Fibroblast of gingiva (primary cell): ENCODE measurements around the gene LAP3.
"Not testable (repeated sequence)": the region's sequence is repeated elsewhere in the genome, so short reads cannot be mapped to it uniquely, and the experiment has no call there.

Source experiments
- DNase-seq: peaks from one replicate; pipeline ENCODE4 v3.0.0-alpha.2; 2011; ENCODE audit warnings: low read depth

LAP3 gene

GRCh38 chr4:17562157-17562556 is 14.8 kb upstream of the LAP3 start:
- no peak for DNase-seq

DNA sequence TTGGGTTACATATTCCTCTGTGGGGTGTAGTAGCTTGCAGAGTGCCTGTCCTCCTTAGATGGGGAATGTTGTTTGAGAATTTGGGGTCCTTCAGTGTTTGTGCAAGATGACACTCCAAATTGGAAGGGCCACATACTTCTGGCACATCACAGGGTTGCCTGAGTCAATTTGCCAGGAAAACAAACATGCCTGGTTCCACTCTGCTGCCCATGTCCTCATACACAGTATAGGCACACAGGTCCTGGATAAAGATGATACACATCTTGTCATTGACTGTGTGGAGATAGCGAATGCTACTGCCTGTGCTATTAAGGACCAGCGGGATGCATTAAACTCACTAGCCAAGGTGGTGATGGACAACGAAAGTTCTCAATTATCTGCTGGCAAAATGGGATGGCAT is 11.2 kb upstream of the LAP3 start:
- DNase-seq: no peak

DNA sequence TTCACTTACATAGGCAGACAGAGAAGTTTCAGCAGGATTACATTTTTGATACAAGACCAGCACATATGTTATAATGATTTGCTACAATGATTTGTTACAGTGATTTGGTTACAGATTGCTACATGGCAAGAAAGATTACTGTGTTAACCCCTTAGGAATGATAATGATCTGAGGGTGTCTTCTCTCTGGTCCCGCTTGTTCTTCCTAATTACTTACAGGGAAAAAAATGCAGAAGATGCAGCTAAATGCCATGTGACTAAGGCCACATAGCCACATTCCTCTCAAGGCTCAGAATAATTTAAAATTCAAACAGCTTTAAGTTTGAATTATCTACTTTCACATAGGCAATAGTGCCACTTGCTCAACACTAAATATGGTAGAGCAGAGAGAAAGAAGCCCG is 9.7 kb upstream of the LAP3 start:
- DNase-seq: peak; percentile 52

DNA sequence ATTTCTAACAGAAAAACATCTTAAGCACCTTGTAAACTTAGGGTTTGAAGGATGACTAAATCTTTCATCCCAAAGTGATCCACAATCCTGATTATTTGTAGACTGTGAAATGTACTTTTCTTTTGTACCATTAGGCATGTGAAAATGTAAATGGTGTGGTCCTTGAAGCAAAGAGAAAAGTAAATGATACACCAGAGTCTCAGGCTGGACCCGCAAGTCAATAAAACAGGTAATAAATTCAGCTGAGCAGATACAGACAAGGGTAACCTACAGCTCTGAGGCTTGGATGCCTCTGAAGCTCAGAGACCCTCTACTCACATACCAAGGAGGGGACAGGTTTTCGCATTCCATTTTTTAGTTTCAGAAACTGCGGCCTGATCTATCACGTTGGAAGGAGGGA is 2.8 kb upstream of the LAP3 start:
- no peak for DNase-seq

GRCh38 chr4:17575177-17575576 is 1.8 kb upstream of the LAP3 start:
- not testable (repeated sequence) for DNase-seq

DNA sequence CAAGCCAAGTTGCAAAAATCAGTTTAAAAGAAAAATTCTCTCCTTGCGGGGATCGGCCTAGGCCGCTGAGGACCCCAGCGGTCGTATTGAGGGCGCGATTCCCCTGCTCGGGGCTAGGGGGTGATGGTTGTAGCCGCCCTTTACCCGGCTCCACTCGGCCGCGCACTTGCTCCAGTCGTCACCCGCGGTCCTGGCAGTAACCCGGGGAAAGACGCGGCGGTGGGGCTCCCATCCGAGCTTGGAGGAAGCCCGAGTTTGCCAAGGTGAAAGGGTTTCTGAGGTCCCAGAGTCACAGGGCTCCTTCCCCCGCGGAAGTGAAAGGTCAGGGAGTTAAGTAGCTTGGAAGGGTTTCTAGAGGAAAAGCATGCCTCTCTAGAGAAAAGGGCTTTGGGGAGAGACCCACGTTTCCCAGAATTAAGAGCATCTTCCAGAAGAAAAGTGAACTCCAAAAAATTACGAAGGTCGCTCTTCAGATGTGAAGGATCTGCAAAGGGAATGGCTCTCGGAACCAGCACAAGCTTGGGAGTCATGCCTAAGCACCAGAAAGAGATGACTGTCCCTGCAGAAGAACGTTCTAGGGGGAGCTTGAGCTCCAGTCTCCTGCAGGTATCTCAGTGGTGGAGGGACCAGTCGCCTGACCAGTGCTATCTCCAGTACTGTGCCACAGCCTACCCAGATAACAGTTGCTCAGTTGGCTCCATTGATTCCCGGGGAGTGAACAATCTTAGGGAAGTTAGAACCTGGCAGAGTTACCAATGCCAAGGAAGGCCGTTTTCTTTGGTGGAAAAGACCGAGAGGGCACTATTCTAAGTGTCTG is 875 bp downstream of the LAP3 start:
- peak; percentile 14 for DNase-seq

DNA sequence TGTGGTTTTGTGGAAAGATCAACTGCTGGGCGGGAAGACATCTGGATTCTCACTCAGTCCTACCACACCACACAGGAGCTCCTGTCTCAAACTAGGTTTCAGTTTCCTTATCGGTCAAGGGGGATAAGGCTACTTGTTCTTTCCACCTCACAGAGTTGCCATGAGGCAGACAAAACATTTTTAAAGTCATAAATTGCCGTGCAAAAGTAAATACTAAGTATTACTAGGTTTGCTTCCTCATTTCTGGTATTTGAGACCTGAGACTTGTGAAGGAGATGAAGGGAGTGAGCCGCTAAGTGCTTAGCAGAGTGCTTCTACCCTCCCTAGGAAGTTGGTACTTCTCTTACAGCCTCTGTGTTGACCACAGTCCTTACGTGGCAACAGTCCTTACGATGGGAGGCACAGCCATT is 1.5 kb downstream of the LAP3 start:
- DNase-seq: no peak

- DNase-seq: peak; percentile 31
Observed at GRCh38 chr4:17580969-17581368, 4.0 kb downstream of the LAP3 start.

GRCh38 chr4:17583276-17583675 is 6.3 kb downstream of the LAP3 start:
- DNase-seq: no peak

GRCh38 chr4:17583941-17584340 is 6.9 kb downstream of the LAP3 start:
- no peak for DNase-seq

GRCh38 chr4:17584521-17585213 is 7.7 kb downstream of the LAP3 start:
- DNase-seq: no peak

DNA sequence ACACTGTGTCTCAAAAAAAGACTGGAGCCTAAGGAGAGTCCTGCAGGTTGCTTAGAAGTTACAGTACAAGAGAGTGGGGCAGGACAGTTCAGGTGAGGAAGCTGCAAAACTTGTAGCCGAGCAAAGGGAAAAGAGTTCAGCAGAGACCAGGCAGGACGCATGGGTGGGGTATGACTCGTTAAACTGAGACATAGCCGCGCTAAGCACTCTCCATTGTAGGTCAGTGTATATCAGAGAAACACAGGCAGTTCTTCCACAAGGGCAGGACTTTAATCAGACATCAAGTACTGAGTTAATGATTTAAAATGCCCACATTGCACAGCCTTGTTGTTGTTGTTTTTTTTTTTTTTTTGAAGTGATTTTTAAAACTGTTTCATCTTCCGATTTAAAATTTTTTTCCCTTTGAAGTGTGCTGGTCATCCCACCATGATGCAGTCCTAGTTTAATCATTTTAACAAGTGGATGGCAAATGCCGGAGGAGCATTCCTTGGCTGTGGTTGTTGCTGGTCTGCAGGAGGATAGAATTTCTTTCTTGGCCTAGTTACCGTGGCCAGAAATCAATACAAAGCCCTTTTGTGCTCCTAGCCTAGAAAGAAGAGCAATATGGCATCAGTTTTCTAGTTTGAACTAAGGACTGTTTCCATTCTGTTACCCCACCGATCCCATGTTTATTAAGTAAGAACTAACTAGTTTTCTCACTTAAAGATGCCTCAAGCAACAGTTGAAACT is 10.3 kb downstream of the LAP3 start:
- DNase-seq: peak; percentile 42

DNA sequence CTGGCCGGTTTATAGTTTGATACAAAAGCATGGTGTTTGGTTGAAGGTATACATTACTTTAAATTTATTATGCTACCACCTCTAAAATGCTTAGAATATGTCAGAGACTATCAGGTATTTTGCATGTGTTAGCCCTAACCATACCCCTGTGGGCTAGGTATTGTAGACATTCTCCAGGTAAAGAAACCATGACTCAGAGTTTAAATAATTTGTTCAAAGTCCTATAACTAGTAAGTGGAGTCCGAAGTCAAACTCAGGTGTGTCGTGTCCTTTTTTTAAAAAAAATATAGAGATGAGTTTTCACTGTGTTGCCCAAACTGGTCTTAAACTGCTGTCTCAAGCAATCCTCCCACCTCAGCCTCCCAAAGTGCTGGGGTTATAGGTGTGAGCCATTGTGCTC is 12.4 kb downstream of the LAP3 start:
- no peak for DNase-seq

DNA sequence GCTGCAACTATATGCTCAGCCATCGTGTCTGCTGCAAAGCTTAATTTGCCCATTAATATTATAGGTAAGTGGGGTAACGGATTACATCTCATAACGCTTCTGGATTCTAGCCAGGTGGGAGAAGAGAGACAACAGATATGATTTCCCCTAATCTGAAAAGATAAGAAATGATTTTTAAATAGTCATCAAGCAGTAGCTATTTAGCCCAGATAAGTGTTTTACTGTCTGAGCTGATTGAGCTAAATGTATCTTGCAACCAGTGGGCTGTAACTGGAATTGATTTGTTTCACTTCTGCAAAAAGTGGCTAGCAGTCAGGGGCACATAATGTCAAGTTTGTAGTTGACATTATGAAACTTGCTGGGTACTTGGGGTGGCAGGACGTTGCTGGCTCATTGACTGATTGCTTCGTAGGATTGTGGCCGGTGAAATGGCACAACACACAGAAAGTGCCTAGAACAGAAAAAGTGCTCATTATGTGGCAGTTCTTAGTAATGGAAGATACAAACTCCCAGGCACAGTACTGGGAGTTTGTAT is 18.5 kb downstream of the LAP3 start:
- DNase-seq: no peak

- DNase-seq: no peak
Observed at GRCh38 chr4:17597517-17597916, 20.5 kb downstream of the LAP3 start.

DNA sequence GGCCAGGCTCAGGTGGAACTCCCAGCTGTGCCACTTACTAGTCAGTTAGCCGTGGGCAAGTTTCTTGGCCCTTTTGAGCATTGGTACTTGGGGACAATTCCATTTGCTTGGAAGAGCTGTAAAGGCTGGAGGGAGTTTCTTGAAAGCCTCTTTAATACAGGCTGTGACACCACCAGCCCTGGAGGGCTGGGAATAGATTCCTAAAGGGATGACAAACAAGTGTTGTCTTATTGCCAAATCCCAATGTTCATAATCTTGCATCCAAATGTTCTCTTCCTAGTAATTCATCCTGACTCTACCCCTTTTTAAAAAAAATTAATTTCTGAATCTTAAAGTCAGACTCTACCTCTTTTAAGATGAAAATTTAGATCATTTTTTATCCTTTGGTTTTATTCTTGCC is 22.8 kb downstream of the LAP3 start:
- DNase-seq: no peak

DNA sequence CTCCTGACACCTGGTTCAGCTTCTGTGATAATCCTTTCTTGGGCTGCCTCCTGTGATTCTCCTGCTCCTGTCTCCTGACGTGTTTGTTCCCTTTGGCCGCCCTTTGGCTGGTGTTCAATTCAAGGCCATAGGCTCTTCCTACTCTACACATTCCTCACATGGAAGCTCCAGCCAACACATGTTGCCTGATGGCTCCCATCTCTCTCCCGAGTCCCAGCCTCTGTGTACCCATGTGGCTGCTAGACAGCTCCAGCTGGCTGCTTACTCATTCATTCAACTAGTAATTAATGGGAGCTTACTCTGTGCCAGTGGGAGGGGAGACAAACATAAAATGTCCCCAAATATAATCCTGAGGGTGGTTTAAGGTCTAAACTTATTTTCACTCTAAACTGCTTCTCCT is 28.2 kb downstream of the LAP3 start:
- no peak for DNase-seq

DNA sequence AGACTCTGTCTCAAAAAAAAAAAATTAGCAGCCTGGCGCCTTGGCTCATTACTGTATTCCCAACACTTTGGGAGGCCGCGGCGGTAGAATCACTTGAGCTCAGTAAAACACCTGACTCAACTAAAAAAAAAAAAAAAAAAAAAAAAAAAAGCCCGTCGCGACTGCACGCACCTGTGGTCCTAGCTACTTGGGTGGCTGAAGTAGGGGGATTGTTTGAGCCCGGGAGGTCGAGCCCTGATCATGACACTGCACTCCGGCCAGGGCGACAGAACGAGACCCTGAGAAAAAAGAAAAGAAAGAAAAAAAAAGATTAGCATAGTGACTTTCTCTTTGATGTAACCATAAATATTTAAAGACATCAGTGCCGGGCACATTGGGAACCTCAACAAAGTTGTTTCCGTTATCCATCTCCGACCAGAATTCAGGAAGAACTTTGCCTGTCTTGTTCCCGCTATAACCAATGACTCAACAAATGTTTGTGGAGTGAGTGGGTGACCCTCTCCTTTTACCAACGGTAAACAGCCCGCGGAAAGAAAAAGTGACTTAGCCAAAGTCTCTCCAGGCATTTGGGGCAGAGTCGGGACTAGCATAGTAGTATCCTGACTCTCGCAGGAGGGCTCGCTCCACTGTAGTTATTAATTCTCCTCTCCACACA is 36.9 kb downstream of the LAP3 start:
- peak; percentile 74 for DNase-seq

DNA sequence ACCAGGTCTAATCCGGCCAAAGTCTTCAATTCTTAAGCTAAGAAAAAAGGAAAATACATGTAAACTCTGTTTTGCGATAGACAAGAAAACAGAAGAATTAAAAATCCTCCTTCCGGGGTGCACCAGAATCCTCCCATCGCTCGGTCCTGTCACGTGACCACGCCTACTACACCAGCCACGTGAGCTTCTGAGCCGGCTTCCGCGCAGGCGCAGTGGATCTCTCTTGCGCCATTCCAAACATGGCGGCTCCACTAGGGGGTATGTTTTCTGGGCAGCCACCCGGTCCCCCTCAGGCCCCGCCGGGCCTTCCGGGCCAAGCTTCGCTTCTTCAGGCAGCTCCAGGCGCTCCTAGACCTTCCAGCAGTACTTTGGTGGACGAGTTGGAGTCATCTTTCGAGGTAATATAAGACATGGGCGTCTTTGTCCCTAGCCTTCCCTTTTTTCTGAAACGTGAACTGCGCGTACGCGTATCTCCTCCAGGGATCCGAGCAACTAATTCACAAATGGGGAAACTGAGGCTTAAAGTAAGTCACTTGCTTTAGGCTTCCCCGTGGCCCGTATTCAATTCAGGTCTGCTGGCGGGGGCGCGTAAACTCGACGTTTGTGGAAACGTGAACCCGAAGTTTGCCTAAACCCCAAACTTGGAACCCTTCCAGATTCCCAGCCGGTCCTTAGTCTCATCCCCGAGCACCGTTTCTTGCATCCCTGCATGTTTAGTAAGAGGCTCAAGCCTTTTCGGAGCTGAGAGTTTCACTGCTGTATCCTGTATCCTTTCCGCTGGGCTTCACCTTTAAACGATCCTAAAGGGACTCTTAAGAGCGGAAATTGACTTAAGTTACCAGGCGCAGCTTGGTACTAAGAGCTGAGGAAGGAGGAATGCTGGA is 37.7 kb downstream of the LAP3 start, which contains the start of gene MED28:
TSS of gene MED28 (plus strand) at position 226 of the 884 bp plus-strand sequence. CDS start at position 240, 14 bp downstream.
- peak; percentile 94 for DNase-seq

DNA sequence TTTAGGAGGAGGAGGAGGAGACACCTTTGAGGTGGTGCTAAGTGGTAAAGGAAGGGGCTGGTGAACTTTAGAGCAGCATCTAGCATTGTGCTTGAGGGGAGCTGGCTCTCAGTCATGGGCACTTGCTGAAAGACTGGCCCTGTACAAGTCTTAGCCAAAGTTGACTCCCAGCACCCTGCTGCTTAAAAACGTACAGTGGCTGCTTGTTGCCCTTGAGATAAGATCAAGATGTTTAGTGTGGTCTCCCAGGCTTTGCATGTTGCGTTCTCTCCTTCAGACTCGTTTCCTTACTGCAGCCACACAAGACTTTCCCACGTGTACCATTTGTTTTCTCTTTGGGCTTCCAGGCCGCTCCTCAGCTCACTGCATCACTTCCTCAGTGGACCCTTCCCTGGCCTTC is 39.3 kb downstream of the LAP3 start:
- DNase-seq: no peak

GRCh38 chr4:17618926-17619325 is 41.9 kb downstream of the LAP3 start:
- DNase-seq: no peak
